Thoracic aorta endothelial cell (primary cell): ENCODE measurements around the gene IL24. TPM values are rescaled to one million over a fixed set of nuclear protein-coding genes. Genes with fewer than 3 reads are reported as not detected.

ENCODE experiments used
- total RNA-seq: library from RNA; depleted of rRNA; stranded (reverse); fragments of >200 nt; gene quantifications from 2 replicates; pipeline ENCODE4 v1.2.3, GENCODE V29; 2012

The IL24 gene, protein sequence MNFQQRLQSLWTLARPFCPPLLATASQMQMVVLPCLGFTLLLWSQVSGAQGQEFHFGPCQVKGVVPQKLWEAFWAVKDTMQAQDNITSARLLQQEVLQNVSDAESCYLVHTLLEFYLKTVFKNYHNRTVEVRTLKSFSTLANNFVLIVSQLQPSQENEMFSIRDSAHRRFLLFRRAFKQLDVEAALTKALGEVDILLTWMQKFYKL
- not detected in 2 replicates for total RNA-seq

DNA sequence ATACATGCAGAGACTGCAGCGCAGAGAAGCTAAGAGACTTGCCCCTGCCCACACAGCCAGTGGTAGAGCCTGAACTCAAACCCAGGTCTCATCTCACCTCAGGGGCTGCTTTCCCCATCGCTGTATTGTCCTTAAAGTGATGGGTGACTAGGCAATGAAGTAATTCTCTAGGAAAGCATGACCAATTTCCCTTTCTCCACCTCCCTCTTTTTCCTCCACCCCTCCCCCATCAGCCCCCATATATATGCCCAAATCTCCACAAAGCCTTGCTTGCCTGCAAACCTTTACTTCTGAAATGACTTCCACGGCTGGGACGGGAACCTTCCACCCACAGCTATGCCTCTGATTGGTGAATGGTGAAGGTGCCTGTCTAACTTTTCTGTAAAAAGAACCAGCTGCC is at the start of gene IL24:
Gene IL24, plus strand, starts transcription at position 269 of the 400 bp plus-strand sequence. CDS start 390 bp downstream, outside the sequence.

GRCh38 chr1:206864939-206865671 is 32.1 kb upstream of the IL24 start, which contains the start of gene IL20:
IL20 (plus strand) TSS chr1:206865623; CDS start chr1:206865853, 230 bp downstream.

GRCh38 chr1:206921772-206922265 is 24.6 kb downstream of the IL24 start, which contains the start of gene FCMR:
FCMR (minus strand) TSS chr1:206921941; CDS start chr1:206921854, 87 bp downstream.

GRCh38 chr1:206946261-206946660 is 49.0 kb downstream of the IL24 start, which contains the start of gene PIGR:
PIGR (minus strand) TSS chr1:206946466; CDS start chr1:206940531, 5,935 bp downstream.

Other genes with a start within 250 kb of the IL24 start
- 29.9 and 38.1 TPM in 2 replicates for gene MAPKAPK2, start 212.5 kb upstream of the IL24 start, total RNA-seq
- gene IL19, start 126.7 kb upstream of the IL24 start, total RNA-seq = not detected in 2 replicates
- gene IL10, start 124.9 kb upstream of the IL24 start, total RNA-seq = not detected in 2 replicates
- not detected in 2 replicates for gene IL20, start 31.8 kb upstream of the IL24 start, total RNA-seq
- gene FCMR, start 24.5 kb downstream of the IL24 start, total RNA-seq = 0.14 TPM in 1 of 2 replicates, not detected in the other
- not detected in 2 replicates for gene PIGR, start 49.0 kb downstream of the IL24 start, total RNA-seq
- not detected in 2 replicates for gene FCAMR, start 73.0 kb downstream of the IL24 start, total RNA-seq
- not detected in 2 replicates for gene C1orf116, start 135.3 kb downstream of the IL24 start, total RNA-seq
- 12.9 and 13.6 TPM in 2 replicates for gene YOD1, start 153.8 kb downstream of the IL24 start, total RNA-seq
- gene PFKFB2, start 155.8 kb downstream of the IL24 start, total RNA-seq = 1.2 and 1.4 TPM in 2 replicates
- not detected in 2 replicates for gene C4BPB, start 191.4 kb downstream of the IL24 start, total RNA-seq
- gene C4BPA, start 206.8 kb downstream of the IL24 start, total RNA-seq = not detected in 2 replicates